Neural progenitor cell (in vitro differentiated cells): Measurements from ENCODE around the gene C15orf40.

Source experiments
- CTCF ChIP-seq: fragments of 200-600 bp; sonication (generic); IDR thresholded peaks from 2 replicates; pipeline ENCODE4 v1.5.1; 2017; ENCODE audit warnings: antibody characterized with exemption, mild to moderate bottlenecking
- EZH2 ChIP-seq: fragments of 200-600 bp; sonication (generic); IDR thresholded peaks from 2 replicates; pipeline ENCODE4 v1.6.1; 2017; ENCODE audit warnings: antibody characterized with exemption, mild to moderate bottlenecking, moderate library complexity

- TF ChIP-seq CTCF (no peak), EZH2 (no peak)
Observed at GRCh38 chr15:82979726-82980125, 31.7 kb downstream of the C15orf40 start.
